HG02840 (cell line): ENCODE data around the gene CD52.
"Not testable (repeated sequence)": the region's sequence is repeated elsewhere in the genome, so short reads cannot be mapped to it uniquely, and the experiment has no call there.

Experiments used
- ATAC-seq: cut with Tn5 transposase; IDR thresholded peaks from one replicate; pipeline ENCODE4 v1.9.1; 2021; ENCODE audit warnings: mild to moderate bottlenecking, moderate library complexity, moderate number of reproducible peaks; ENCODE audit not compliant: unreplicated experiment, low FRiP score

The CD52 gene

DNA sequence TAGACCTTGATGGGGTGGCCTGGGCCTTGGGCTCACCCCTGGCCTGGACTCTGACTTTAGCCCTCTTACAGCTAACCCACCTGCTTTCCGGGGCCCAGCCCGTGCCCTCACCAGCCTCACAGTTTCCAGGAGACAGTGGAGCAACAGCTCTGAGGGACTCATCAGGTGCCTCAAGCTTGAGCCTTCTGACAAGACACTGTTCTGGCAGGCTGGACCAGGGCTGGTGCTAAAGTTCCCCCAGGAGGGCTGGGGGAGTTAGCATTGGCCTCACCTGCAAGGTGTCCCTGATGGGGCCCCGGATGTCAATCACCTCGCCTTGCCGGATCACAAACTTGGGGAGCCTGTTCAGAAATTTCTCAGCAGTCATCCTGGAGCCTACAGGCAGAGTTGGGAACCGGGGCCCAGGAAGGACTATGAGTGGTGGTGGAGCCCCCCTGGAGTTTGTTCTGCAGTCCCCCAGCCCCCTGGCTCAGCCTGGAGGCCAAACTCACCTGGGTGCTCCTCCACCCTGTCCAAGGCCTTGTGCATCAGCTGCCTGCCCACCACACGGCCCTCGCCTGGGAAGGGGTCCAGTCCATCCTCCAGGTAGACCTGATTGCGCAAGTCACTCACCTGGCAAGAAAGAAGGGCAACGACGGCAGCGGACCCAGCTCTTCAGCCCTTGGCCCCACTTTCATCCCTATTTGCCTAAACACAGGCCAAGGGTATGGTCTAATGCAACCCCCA, 33.7 kb upstream of the CD52 start:
- ATAC-seq, result no peak

DNA sequence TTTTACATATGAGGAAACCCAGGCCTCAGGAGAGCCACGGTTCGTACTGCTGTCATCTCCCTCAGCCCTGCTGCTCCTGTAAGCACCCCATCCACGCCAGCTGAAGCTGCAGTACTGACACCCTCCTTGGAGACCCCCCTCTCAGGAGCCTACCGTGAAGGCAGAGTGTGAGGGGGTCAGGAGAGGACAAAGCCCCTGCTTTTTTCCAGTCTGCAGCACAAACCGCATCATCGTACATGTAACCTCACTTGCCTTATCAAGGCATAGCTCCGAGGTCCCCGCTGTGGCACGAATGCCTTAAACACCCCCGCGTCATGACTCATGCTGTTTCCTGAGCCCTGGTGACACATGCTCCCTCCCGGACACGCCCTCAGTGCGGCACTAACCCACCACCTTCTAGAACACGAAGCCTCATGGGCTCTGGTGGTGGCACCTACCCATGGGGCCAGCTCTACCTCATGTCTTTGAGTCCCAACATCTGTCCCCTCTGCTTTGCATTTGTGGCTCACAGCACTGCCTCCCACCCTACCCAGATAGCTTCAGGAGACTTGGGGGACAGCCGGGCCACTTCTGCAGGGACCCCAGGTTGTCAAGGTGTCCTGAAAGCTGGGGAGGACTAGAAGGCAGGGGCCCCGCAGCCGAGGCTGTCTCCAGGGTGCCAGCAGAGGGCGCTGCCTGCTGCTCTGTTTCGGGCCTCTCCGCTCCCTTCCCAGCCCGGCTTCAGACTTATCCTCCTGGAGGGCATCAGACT, 33.0 kb upstream of the CD52 start:
- no peak for ATAC-seq

DNA sequence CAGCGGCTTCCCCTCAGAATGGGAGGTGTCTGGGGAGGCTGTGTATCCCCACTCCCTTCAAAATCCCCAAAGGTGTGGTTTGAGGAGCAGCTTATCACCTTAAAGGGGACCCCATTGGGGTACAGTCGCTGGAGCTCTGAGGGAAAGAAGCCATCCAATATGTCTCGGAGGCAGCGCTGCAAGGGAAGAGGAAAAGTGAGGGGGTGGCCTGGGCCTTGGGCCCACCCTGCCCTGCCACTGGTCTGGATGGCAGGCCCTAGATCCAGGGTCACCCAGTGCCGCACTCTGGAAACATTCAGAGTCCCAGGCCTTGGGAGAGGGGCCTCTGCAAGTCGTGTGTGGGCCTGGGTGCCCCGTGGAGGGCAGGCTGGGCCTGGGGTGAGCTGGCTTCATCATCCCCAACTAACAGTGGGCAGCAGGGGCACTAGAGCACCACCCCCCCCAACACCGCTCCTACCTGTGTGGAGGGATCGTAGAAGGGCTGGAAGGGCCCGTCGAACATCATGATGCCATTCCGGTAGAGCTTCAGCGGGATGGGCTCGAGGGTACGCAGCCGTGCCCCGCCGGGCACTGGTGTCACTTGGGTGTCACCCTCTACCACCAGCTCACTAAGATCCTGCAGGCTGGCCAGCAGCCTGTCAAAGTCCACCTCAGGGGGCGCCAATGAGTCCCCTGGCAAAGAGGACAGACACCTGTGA, 32.2 kb upstream of the CD52 start:
- no peak for ATAC-seq

DNA sequence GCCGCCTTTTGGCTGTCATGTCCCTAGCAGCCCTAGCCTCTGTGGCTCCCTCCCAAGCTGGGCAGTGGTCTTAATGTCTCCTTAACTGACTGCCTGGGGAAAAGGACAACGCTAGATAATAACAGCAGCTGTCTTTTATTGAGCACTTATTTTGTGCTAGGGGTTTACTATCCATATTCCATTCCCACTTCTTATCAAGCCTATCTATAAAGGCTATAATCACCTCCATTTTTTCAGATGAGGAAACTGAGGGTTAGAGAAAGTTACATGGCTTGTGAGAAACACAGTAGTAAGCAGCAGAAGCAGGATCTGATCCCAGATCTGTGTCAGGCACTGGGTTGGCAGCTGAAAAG, 31.7 kb upstream of the CD52 start:
- ATAC-seq, result no peak

DNA sequence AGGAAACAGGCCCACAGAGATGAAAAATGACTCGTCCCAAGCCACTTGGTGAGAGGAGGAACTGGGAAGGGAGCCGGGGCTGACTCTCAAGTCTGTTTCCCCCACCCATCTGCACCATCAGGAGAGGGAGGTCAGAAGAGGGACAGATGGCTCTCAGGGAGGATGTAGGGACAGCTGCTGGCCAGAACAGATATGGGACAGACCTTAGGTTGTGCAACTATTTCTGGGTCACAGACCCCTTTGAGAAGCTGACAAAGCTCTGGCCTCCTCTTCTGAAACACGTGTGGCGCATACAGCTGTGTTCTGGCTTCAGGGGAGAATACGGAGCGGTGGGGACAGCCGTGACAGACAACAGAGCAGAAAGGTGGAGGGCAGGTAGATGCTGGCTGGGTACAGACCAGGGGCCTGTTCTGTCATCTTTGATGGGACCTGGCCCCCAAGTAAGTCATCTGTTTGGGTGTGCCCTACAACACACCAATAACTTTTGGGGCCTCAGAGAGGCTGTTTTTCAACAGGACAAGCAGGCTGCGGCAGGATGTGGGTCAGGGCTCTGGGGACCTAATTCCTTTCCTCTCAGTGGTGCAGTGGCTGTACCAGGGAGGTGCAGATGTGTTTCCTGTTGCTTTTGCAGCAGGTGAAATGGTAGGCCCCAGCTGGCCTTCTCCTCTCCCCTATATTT, 30.6 kb upstream of the CD52 start:
- ATAC-seq, result no peak

DNA sequence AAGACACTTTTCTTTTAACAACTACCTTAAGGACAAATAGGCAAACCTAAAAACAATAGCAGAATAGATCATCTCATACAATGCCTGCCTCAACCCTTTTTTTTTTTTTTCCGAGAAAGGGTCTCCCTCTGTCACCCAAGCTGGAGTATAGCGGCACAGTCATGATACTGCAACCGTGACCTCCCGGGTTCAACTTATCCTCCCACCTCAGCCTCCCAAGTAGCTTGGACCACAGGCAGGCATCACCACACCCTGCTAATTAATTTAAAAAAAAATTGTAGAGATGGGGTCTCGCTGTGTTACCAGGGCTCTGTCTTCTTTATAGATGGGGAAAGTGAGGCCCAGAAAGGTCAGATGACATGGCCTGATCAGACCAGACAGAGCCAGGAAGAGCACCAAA, 29.9 kb upstream of the CD52 start:
- no peak for ATAC-seq

DNA sequence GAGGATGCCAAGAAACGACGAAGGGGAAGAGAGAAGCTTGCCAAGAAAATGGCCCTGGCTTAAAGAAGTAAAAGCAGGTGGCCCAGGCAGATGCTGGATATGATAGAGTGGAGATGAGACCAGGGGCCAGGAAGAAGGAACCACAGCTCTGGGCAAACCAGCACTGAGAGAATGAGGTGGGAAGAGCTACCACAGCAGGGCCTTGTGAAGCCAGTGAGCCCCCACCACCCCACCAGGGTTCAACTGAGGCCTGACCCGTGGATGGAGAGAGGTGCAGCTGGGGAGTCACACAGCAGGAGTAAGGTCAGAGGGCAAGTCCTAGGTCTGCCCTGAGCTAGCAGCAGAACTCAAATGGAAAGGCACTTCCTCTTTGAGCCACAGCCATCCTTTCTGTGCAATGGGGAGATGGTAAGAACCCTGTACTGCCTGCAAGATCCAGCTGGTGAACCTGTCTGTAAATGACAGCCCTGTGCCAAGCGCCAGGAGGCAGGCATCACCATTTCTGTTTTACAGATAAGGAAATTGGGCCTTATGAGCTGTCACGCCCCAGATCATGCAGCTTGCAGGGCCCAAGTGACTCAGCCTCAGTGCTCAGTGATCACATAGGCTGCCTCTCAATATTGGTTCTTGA, 29.3 kb upstream of the CD52 start:
- no peak for ATAC-seq

DNA sequence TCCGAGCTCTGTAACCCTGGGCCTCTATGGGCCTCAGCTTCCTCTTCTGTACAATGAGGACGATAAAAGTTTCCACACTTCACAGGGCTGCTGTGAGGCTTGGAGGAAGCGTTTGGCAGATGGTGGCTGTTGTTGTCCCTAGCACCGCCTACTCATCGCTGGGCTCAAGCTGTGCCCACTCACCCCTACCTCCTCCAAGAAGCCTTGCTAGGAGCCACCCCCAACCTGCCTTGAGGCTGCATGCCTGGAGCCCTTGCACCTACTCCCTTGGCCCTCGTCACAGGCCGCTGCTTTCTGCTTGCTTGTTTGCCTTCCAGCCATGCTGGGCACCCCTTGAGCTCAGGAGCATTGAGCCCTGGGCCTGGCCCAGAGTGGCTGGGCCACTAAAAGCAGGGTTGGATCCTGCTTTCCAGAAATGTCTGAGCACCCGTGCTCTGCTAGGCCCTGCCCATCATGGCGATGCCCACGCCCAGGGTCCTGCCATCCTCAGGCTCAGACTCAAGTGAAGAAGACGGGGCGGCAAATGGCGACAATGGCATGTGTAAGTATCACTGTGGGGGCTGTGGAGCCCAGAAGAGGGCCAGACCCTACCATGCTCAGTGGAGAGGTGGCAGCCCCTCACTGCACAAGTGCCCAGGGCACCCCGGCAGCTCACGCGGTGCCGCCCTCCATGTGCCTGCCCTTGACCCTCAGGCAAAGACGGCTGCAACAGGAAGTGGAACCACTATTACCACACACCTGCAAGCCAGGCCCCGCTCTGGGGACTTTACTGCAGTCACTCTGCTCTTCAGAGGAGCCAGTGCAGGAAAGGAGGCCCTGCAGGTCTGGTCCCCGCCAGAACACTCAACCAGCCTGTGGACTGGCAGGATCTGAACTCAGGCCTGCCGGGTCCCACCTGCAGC, 28.3 kb upstream of the CD52 start:
- ATAC-seq, result no peak

DNA sequence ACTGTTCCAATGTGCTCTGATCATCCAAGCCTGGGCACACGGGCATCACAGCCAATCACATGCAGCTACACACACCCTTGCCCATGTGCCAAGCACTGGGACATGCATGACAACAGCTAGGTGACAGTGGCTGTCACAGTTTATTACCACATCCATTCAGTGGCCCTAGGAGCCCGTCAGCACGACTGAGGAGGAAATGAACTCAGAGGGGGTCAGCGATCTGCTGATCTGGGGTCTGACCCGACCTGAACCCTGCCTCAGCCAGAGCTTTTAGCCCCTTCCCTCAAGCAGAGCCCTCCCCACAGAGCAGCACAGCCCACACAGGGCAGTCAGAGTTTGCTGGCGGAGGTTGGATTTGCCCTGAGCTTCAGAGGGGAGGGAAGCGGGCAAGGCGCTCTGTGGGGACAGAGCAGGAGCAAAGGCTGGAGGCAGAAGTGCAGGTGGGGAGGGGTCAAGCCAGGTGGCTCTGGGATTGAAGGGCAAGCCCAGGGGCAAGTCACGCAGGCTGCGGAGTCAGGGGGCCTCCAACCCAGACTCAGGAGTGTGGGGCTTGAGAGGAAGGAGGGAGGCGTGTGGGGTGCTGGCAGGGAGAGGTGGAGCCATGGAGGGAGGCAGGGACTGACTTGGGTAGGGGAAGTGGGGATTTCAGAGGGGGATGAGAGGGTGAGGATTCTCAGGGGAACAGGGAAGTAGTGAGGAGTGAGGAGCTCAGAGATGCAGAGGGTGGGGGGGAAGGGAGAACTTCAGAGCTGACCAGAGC, 27.5 kb upstream of the CD52 start:
- ATAC-seq, result no peak

DNA sequence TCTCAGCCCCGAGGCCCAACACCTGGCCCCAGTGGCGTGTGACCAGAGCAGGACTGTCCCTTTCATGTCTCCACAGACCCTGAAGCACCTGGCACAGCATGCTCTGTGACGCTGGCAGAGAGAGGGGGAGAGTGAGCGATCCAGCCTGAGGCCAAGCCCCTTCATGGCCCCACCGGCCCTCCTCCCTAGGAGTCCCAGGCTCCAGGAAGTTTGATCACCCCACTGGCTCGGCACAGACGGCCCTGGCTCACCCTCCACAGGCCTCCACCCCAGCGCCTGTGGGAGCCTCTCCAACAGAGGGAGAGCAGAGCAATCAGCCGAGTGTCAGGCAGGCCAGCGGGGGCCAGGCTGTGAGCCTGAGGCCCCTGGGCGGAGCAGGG, 26.9 kb upstream of the CD52 start:
- no peak for ATAC-seq

DNA sequence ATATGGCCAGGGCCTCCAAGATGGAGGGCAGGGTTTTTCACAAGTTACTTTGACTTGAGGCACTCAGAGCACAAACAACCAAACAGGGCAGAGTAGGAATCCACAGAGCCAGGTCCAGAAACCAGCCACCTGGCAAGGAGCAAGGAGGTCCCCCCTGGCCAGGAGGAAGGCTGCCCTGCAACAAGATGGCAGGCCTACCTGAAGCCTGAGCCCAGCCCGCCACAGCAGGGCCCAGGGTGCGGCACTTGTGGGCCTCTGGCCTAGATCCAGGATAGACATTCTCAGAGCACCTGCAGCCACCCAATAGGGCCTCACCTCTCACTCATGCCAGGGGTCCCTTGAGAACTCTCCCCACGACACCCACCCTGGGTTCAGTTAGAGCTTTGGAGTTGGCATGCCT, 26.3 kb upstream of the CD52 start:
- ATAC-seq, result no peak

DNA sequence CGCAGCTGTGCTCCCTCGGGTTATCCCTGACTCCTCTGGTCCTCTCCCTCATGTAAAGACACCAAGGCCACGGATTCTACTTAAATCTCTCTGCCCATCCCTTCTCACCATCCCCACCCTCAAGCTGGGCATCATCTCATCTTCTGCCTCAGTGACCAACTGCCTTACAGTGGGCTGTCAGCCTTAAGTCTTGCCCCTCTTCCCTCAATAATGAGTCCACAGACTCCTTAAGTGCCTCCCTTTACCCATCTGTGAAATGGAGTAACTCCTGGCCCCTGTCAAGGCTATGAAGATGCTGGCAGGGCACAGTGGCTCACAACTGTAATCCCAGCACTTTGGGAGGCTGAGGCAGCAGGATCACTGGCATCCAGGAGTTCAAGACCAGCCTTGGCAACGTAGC, 25.8 kb upstream of the CD52 start:
- no peak for ATAC-seq

DNA sequence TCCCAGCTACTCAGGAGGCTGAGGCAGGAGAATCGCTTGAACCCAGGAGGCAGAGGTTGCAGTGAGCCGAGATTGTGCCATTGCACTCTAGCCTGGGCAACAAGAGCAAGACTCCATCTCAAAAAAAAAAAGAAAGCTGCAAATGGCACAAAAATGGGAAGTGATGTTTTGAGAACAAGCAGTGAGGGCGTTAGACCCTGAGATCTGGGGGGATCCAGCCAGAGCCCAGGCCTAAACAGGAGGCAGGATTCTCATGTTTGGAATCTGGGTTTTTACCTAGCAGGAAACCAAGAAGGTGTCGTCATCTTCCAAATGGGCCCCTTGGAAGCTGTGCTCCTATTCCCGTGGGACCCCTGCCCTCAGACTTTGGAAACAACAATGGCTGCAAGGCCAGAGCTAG, 25.0 kb upstream of the CD52 start:
- ATAC-seq, result not testable (repeated sequence)

DNA sequence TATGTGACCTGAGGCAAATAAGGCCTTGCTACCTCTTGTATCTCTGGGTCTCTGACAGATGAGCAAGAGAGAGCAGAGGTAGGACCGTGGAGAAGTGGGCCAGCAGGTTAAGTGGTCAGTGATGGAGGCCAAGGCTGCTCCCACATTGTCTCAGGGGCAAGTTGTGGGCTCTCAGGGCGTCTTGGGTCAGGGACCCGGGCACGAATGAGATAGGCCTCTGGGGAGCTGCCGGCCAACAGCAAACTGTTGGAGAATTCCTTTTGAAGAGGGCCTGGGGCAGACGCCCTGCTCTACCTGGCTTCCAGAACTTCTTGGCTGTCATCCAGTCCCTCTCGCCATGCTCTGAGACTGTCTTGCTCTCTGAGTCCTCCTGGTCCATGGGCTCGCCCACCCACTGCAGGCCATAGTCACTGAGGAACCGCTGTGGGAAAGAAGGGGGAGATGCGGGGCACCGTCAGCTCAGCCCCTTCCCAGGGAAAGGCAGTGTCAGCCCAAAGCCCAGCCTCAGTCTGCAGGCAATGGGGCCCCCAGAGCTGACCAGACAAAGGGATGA, 23.8 kb upstream of the CD52 start:
- ATAC-seq, result no peak

DNA sequence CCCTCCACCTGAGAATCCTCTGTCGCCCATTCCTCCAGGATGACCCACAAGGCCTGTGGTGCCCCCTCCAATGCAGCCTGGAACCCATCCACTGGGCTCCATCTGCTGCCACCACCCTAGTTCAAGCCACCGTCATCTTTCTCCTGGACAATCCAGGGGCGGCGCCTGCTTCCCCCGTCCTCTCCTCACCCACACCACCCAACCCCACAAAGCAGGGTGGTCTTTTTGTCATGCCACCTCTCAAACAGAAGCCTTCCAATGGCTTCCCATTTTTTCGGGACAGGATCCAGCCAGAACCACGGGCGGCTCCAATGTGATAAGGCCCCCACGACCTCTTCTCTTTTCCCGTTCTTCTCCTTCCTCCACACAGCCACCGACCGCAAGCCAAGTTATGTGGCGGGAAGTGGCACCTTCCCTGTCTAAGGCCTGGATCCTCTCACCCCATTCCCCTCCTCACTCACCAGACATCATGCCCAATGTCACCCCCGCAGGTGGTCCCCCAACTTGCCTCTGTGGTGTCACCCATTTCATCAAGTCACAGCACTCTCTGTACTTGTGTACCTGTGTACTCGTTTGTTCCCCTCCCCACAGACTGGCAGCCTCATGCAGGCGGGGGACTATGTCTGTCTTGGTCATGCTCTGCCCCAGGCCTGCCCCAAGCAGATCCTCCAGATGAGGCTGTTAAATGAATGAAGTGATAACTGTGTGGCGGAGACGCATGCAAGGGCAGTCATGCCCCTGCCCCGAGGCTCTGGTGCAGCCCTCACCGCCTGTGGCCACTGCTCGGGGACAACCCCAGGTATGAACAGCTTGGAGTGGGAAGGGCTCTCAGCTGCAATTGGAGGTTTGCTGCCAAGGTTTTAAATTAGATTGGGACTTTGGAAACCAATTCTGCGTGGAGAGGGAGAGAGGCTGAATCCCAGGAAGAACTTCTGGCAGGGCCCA, 22.3 kb upstream of the CD52 start:
- ATAC-seq, result no peak

DNA sequence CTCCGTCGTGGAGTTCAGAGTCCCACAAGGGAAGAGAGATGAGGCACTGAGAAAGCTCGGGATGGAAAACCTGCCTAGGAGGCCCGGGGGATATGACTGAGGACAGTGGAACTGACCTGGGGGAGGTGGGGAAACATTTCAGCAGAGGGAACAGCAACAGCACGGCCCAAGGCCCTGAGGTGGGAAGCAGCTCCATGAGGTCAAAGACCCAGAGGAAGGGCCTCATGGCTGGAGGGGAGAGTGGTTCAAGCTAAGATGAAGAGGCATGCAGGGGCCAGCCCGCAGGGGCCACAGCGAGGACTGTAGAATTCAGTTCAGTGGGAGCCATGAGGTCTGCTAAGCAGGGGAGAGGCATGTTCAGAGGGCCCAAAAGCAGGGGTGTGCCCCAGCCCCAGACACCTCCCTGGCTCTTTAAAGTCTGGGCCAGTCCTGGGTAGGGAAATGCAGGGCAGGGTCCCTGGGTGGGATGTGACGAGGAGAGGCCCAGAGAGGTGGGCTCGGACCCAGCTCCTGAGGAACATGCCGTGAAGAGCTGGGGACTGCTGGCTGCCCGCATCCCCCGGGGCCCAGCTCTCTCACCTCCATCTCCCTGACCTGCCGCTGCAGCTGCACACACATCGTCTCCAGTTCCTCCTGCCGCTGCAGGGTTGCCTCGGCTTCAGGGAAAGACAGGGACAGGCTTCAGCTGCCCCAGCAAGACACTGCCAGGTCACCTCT, 21.3 kb upstream of the CD52 start:
- no peak for ATAC-seq
